GM18520 (cell line): Measurements from ENCODE around the gene COPZ1.

Experiments used
- ATAC-seq: cut with Tn5 transposase; IDR thresholded peaks from one replicate; pipeline ENCODE4 v1.9.1; 2021; ENCODE audit not compliant: unreplicated experiment

Gene COPZ1

DNA sequence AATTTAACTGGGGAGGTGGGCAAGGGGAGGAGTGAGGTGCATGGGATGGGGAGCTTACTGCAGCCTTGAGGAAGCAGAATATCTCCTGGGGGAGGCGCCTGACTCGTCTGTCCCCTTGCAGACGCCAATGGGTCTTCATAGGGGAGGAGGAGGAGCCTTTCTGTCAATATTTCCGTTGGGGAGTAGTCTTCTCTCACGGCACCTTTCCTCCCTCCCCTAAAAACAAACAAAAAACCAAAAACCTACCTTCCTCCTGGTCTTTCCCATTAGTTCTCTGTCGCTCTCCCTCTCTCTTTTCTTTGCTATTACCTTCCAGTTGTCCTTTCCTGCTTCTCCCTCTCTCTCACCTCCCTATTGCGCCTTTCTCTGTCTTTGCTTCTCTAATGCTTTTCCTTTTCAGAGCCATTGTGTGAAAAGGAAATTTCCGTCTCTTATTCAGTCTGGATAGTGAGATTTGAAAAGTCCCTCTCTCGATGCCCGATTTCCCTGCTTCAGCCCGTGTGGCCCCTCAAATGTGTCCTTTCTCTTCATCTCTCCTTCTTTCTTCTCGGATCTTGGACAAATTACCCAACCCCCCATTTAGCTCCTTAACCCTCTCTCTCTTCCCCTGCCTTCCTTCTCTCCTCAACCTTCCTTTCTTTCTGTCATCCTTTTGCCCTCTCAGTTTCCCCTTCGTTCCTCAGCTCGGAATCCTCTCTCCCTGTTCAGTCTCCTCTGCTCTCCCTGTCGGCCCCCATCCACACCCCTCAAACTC is 33.4 kb downstream of the COPZ1 start:
- no peak for ATAC-seq

DNA sequence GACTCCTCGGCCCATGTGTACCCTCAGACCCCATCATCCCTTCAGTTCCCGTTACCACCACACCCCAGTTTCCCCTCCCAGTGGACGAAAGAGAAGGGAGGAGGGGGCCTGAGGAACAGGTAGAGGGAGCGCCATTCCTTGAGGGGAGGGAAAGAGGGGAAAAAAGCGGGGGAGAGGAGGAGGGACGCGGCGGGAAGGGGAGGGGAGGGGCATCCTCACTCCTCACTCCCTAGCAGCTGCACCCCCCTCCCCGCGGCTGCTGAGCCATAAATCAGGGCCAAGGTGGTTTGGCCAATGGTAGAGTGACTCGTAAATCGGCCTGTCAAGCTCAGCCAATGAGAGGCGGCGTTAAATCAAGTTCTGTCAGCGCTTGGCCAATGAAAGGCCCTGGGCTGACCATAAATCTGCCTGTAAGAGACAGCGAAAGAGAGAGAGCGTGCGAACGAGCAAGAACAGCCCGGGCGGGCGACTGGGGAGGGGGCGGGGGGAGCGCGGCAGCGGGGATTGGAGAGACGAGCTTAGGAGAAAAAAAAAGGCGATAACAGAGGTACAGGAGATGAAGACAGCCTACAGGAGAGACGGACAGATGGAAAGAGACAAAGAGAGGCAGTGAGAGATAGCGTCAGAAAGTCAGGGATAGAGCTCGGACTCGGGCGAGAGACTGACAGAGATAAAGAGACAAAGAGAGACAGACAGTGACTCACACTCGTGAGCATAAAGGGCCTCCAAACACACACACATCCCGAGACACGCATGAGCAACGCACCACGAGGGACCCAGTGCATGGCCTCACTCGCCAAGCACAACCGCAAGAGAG is 34.2 kb downstream of the COPZ1 start:
- ATAC-seq: peak; percentile 99

DNA sequence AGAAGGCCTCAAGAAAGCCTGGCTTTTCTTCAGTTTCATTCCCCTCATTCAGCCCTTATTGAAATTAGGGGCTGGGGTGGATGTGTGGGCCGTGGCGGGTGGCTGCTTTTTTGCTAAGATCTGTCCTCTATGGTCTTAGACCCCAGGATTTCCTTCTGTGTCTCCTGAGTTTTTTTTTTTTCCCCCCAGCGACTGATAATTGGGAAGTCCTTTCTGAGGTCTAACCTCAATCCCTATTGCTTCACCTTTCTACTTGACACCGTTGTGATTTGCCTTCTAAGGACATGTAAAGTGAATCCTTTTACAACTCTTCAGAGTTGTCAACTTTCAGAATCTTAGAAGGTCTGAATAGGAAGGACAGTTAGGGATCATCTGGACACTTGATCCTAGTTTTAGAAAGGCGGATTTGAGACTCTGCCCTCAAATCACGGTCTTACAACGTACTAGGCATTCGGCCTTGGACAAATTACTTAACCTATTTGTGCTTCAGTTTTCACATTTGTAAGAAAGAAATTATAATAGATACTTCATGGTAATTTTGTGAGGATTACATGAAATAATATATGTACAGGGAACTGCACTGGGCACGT is 34.9 kb downstream of the COPZ1 start:
- ATAC-seq: no peak

DNA sequence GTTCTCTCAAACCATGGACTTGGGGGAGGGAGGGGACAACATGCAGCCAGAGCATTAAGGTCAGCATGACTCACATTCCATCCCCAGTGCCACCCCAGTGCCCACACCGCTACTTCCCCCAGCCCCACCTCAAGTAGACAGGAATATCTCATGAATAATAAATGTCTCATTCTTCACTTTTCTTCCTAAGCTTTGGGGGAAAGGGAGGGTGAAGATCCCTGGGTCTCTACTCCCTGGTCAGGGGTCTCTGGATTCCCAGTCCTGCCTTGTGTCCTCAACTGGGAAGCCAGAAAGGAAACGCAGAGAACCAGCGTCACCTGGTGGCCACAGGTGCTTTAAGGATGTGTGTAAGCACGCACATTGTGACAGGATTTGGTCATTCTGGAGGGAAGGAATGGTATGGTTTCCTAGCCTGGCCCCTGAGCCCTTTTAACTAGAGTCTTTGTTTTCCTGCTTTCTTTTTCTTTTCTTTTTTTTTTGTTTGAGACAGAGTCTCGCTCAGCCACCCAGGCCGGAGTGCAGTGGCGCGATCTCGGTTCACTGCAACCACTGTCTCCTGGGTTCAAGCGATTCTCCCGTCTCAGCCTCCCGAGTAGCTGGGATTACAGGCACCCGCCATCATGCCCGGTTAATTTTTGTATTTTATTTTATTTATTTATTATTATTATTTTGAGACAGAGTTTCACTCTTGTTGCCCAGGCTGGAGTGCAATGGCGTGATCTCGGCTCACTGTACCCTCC is 36.0 kb downstream of the COPZ1 start:
- ATAC-seq: no peak

DNA sequence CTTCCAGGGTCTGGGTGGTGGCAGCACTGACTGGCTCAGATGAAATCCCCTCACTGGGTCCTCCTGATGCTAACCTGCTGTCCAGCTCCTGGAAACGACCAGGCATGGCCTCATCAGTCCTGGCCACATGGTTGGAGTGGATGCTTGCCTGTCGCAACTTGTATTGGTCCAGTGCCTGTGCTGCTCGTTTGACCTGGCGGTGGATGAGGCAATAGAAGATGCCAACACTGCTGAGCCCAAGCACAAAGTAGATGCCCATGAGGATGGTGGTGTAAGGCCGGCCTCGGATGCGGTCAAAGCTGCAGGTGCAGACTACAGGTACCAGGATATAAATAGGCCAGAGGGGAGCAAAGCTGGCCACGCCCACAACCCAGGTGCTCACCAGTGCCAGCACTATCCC is 38.1 kb downstream of the COPZ1 start:
- ATAC-seq: no peak

DNA sequence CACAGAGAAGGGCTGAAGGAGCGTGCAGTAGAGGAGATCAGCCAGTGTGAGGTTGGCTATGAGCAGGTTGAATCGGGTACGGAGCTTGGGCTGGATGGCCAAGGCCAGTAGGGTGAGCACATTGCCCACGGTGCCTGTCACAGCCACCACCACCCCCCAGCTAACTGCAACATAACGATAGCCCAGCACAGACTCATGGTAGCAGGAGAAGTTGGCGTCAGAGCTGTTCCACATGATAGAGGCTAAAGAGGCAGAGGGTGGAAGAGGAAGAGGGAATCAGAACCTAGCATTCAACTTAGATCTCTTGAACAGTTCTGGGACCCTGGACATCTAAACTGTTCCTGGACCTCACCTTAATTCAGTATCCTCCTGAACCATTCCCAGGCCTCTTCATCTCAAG is 38.7 kb downstream of the COPZ1 start:
- no peak for ATAC-seq

DNA sequence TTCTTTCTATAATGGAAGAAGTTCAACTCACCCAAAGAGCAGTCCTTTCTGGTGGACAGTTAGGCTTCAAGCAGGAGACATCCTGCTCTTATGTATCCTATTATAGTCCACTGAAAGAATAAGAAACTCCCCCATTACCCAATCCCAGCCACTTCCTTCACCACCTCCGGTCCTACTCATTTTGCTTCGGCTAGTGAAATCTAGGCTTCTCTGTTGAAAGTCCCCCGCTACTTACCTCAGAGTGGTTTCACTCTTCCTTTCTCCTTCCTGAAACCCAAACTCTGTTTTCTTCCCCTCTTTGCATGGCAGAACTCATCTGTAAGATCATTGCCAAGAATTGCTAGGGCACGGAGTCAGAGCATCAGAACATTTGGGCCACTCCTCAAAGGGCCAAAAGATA is 39.5 kb downstream of the COPZ1 start, which contains the start of gene GPR84:
TSS of gene GPR84 (minus strand) at position 74 of the 400 bp plus-strand sequence. CDS start 635 bp downstream, outside the sequence.
- ATAC-seq: no peak

DNA sequence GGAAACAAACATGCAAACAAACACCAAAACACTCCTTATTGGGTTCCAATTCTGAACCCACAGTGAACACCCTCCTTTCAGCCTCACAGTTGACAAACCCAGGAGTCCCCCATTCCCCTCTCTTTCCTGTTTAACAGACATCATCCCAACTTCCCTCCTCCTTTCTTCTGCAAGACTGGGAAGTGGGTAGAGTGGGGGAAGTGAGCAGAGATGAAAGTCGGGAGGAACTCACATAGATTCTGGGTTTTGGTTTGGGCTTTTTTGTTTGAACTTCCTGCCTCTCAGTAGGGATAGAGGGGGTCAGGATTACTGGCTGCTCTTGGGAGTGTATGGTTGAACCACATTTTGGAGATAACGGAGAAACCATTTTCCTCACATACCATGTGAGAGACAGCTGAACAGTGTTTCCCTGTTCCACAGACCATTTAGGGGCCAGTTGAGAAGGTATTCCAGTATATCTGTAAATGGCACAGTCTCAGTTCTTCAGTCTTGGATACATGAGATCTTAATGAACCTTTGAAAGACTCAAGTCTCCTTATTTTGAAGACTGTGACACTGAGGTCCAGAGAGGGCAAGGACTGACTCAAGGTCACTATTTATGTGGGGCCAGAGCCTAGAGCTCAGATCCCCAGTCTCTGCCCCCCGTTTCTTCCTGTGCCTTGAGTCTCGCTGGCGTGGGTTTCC is 43.2 kb downstream of the COPZ1 start:
- no peak for ATAC-seq

DNA sequence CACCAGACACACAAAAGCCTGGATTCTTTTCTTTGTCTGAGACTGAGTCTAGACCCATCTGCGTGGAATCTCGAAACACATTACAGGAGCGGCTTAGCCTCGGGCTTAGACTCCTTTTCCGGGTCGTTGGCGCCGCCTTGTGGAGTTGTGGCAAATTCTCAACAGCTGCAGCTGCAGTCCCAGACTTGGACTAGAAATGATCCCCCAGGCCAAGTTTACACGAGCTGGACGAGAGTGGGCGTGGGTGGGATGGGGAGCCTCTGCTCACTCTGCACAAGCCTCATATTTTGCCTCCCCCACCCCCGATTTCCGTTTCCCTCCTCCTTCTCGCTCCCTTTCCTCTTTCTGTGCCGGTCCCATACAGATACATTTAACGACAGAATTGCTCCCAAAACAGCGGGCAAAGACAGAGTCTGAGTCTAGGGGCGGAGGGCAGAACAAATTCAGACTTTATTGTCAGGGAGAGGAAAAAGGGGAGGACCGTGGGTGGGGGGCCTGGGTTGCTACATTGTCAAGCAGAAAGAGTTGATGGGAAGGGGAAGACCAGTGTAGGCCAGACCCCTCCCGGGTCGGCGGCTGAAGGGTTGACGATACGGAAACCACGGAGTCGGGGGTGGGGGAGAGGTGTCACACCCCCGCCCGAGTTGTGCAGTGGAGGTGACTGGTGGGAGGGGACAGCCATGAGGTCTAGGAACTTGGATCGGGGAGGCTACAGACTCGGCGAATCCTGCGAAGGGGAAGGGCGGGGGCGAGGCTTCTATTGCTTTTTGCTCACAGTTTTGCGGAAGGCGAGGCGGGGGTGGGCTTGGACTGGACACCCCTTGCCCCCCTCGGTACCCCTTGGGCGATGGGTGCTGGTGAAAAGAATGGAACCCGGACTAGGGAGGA is 44.0 kb downstream of the COPZ1 start:
- ATAC-seq: no peak

DNA sequence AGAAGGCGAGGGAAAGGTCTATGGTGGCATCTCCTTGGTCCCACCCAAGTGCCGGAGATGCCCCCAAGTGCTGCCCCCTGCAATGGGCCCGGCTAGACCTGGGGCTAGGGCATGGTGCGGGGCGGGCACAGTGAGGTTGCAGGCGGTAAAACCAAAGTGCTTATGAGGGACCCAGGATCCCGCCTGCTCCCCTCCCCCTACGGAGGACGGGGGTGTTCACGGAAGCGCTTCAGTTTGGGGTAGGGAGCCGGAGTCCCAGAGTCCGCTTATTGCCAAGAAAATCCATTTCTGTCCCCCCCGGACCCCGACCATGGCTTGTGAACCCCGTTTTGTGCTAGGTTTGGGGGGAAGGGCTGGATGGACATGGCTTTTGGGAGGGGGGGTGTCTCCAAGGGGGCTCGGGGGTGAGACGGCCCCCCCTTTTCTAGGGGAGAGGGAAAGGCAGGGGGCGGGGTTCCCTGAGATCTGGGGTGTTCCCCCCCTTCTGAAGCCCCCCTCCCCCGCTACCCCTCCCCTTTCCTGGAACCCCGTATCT is 44.7 kb downstream of the COPZ1 start:
- ATAC-seq: no peak

DNA sequence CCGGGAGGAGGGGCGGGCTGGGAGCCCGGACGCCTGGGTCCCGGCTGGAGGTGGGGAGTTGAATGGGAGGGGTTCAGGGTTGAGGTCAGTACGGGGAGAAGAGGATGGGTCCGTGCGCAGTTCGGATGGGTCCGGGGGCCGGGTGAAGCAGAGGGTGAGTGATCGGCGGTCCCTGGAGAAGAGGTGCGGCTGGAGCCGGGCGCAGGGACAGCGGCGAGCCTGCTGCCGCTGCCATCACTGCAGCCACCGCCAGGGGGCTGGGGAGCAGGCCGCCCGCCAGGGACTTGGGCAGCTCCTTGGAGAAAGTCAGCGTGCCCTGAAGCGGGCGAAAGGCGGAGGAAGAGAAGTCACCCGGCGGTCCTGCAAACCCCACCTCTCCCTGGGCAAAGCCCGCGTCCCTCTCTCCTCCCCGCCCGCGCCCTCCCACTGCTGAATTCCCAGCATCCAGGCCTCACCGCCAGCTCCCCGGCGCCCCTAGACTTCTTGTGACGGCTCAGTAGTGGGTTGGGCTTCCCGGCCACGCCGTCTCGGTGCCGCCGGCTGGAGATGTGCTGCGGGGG is 45.3 kb downstream of the COPZ1 start:
- ATAC-seq: no peak

DNA sequence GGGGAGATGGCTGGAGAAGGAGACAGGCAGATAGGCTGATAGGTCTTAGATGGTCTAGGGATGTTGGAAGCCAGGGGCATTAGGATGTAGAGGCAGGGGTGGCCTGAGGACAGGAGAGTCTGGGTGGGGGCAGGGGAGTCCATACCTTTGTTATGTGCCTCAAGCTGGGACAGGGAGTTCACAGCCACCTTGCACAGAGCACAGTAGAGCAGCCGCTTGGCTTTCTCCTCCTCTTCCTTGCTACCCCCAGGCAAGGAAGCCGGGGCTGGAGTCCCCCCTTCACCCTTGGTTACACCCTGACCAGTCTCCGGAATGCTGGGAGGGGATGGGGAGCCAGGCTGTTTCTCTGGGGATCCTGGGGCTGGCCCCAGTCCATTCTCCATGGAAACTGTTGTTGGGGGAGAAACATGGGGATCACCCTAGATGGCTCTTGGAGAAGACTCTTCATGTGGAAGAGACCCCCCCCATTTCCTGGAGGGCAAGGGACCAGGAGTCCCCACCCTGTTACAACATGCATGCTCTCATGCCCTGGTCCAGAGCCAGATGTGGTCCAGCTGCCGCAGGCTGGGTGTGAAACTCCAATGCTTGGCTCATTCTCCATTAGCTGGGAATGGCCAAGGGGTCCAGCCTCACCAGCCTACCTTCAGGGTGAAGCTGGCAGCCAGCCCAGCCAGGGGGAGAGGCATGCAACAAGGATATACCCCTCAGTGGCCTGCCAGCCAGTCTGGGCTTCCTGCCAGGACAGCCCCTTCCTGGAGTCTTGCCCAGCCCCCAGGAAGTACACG is 46.6 kb downstream of the COPZ1 start:
- no peak for ATAC-seq

DNA sequence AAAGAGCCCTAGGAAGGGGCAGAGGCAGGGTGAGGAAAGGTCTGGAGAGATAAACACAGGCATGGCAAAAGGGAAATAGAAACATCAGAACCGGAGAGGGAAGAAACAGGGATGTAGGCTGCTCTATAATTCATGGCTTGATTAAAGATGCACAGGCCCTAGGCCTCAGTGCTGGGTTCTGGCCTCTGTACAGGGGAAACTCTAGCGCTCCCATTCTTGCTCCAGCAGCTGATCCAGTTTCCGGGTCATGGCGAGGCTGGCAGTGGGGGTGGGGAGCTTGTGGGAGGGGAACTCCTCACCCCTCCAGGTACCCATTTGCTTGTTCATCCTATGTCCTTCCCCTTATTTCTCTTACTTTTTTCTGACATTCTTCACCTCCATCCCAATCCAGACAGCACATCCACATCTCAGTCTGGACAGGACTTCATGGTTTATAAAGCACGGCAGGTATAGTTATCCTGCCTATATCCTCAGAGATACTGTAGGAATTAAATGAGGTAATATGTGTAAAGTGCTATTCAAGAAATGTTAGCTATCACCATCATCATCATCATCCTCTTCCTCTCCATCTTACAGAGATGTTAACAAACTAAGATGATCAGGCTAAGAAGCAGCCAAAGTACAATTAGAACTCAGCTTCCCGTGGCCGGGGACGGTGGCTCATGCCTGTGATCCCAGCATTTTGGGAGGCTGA is 47.3 kb downstream of the COPZ1 start:
- ATAC-seq: no peak

DNA sequence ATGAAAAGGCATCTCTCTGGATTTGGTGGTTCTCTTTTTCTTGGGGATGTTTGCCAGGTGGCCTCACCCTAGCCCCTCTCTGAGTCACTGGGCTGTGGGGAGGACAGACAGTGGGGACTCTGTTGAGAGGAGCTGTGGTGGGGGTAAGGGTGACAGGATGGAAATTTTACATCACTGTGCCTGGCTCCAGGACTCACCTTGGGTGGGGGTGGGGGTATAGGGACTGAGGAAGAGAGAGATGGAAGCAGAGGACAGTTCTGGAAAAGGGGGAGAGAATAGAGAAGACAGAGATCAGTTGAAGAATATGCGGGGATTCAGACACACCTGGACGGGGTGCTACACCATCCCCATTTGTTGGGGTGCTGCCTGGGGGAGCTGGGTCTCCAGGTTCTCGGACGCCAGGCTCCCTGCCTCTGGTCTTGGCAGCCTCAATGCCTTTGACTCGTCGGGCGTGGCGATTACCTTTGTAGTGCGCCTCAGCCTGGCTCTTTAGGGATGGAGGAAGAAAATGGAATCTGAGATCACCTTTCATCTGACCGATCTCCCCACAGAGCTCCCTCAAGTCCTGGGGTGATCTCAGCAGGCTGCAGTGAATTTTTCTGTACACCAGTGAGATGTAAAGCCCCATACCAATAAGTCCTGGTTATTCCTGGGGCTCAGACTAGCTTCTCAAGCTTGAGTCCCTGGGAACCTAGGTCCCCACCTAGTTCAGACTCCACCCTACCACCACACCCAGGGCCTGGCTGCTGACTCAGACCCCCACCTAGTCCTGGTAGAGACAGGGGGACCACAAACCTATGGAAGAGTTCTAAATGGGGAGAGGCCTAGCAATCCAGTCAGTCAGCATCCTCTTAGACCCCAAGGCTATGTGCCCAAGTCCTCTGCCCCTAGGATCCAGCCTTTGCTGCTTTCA is 49.0 kb downstream of the COPZ1 start:
- no peak for ATAC-seq

DNA sequence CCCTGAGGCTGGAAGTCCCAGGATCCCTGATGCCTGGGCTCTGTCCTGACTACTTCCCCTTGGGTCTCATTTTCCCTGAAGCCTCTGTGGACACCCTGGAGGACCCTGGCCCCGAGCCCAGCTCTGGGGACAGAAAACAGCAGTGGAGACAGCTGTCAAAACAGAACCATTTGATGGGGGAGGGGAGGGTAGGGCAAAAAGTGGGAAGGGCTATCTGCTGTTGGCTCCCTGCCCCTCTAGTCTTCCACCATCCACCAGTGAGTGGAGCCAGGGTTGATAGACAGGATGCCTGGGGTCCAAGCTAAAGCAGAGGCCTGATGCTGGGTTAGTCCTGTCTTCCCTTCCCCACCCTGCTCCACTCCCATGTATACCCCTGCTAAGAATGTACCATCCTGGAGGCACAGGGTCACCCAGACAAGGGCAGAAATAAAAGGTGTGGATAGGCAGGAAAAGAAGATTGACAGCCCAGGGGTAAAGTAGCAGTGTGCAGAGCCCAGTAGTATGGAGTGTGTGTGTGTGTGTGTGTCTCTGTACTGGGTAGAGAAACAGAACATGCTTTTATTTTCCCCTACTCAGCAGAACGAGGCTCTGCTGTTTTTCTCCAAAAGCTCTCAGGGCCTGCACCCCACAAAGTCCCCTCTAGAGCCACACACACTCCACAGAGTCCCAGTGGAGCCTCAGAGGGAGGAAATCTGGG is 49.8 kb downstream of the COPZ1 start:
- ATAC-seq: no peak

DNA sequence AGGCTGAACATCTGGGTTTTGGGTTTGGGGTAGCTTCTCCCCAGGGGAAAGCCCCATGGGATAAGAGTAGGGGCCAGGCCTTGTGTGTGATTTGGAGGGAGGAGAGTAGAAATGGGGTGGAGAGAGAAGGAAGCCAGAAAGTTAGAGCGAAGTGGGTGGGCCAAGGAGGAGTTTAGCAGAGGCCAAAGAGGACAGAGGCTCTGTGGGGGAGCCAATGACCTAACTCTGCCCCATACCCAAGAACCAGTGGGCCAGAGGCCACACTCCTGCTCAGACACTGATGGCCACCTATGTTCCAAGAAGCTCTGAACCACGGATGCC is 50.3 kb downstream of the COPZ1 start:
- ATAC-seq: no peak
